G401 (cell line): ENCODE measurements around the gene MED16. TPM values are rescaled to one million over a fixed set of nuclear protein-coding genes. Genes with fewer than 3 reads are reported as not detected.
A peak's percentile ranks its signal among the peaks of the same experiment; 100 is the strongest.

Source experiments
- DNase-seq: peaks from one replicate; pipeline ENCODE4 v3.0.0-alpha.2; 2015; ENCODE audit warnings: low spot score
- in situ Hi-C: cut with HindIII; loops from 2 replicates; pipeline ENCODE4 v1.10.0; 2016; ENCODE audit warnings: low sequenced_read_pairs, mixed read lengths
- total RNA-seq: library from RNA; depleted of rRNA; stranded (reverse); fragments of >200 nt; shearing (Covaris generic); gene quantifications from 2 replicates; pipeline ENCODE4 v1.2.3, GENCODE V29; 2014

Gene MED16
- total RNA-seq, 1 experiment from 2014 or later = 58.7 TPM

DNA sequence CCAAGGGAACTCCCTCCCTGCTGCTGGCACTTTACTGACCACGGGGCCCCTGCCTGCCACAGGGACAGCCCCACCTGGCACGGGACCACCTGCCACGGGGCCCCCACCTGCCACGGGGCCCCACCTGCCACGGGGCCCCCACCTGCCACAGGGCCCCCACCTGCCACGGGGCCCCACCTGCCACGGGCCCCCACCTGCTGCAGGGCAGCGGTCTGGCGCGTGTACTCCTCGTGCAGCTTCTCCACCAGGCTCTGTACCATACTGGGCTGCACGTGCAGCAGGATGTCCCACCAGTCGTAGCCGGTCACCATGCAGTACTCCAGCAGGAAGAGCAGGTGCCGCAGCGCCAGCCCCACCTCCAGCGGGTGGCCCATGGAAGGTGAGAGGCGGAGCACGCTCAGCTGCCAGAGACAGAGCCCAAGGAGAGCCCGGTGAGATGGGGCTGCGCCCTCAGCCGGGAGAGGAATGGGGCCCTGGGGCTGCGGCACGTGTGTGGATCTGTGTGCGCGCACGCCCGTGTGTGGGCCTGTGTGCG lies 16.1 kb downstream of the MED16 start:
- in situ Hi-C loops = no loop called here
- DNase-seq = no peak

- in situ Hi-C loops = no loop called here
- DNase-seq = no peak
Observed at GRCh38 chr19:876089-876488, 16.9 kb downstream of the MED16 start.

DNA sequence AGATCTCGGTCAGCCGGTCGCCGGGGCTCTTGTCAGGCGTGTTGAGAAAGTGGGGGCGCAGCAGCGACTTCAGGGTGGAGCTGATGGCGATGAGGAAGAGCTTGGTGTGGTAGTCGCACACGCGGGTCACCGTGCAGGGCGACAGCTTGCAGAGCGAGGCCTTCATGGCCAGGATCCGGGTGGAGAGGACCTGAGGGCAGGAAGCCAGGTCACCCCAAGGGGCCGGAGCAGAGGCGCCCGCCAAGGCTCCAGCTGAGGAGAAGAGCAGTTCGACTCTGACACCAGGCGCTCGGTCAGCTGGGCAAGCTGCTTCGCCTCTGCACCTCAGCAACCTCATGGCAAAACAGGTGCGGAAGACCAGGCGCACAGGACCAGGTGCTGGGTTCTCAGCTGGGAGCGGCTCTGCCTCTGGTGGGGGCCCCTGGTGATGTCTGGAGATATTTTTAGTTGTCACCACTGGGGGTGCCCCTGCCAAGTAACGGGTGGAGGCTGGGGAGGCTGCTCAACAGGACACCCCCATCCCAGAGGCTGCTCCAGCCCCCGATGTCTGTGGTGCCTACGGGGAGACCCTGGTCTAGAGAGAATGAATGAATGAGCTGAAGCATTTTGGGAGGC lies 17.6 kb downstream of the MED16 start:
- in situ Hi-C loops = no loop called here
- DNase-seq = no peak

- in situ Hi-C loops = no loop called here
- no peak for DNase-seq
Observed at GRCh38 chr19:873561-874041, 19.4 kb downstream of the MED16 start.

DNA sequence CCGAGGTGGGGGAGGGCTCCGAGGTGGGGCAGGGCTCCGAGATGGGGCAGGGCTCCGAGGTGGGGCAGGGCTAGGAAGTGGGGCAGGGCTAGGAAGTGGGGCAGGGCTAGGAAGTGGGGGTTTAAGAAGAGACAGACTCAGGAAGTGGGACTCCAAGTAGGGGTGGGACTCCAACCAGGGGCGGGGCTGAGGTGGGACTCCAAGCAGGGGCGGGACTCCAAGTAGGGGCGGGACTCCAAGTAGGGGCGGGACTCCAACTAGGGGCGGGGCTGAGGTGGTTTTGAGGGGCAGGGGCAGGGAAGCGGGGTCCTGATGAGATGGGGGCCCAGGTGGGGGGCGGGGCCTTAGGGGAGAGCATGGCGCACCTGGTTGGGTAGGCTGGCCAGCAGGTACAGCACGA lies 19.9 kb downstream of the MED16 start:
- no peak for DNase-seq
- in situ Hi-C loops = no loop called here

DNA sequence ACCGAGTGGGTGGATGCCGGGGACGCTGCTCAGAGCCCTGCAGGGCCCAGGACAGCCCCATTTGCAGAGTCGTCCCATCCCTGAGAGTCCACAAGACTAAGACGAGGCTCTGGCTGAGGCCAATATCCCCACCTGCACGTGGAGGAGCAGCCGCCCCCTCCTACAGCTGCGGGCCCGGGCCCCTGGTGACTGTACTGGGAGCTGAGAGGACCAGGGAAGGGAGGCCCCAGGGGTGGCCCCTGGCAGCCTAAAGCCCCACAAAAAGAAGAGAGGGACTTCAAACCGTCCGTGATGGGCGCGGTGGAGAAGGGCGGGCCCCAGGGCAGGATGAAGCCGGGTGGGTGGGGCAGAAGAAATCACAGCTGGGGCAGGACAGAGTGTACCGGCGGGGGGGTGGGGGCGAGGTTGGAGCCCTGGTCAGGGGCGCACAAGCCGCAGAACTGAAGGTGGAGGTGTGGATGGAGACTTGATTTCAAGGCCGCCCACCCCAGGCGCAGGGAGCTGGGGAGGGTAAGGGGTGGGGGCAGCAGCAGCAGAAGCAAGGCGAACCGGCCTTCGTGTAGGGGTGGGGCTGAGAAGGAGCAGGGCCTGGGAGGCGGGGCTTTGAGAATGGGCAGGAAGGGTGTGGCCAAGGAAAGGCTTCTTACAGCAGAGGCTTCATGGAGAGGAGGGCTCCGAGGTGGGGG lies 20.6 kb downstream of the MED16 start:
- in situ Hi-C loops = no loop called here
- DNase-seq = no peak

GRCh38 chr19:871446-872265 lies 21.3 kb downstream of the MED16 start:
- in situ Hi-C loops = no loop called here
- peak; percentile 44 for DNase-seq

GRCh38 chr19:870963-871401 lies 22.0 kb downstream of the MED16 start:
- peak; percentile 25 for DNase-seq
- in situ Hi-C loops = no loop called here

GRCh38 chr19:870314-870713 lies 22.7 kb downstream of the MED16 start:
- DNase-seq = no peak

DNA sequence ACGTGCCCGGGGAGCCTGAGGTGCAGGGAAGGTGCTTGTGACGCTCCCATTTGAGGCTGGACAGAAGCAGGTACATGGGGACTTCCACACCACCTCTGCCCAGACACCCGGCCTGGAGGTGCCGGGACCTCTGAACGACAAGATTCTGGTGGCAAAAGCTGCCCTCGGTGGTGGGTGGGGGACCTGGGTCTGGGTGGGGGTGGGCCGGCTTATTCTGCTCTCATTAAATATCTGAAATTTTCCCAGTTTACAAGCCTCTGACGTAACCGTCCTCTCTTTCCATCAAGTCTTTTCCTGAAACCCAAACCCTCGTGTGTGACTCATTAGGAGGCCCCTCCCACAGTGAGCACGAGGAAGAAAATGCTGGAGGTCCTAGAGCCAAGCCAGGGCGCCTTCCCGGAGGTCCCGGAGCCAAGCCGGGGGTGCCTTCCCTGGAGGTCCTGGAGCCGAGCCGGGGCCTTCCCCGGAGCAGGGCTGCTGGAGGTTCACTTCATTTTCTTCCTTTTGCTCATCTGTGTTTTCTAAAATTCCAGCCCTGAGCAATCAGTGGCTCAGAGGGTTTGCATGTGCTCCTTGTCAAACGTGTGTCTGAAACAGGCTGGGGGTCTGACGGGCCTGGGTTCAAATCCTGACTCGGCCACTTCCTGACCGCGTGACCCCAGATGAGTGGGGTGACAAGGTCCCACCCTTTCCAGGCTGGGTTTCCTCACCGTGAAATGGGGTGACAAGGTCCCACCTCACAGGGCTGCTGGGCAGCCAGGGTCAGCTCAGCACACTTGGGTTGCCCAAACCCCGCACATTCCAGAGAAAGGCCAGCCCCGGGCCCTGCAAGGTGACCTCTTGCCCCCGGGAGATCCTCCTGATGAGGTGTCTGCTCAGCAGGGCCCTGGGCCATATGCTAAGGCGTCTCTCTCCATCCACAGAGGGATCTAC lies 23.5 kb downstream of the MED16 start:
- in situ Hi-C loops = no loop called here
- peak; percentile 25 for DNase-seq

More at GRCh38 chr19:870314-870713, 22.7 kb downstream of the MED16 start:
- in situ Hi-C loops = no loop called here

DNA sequence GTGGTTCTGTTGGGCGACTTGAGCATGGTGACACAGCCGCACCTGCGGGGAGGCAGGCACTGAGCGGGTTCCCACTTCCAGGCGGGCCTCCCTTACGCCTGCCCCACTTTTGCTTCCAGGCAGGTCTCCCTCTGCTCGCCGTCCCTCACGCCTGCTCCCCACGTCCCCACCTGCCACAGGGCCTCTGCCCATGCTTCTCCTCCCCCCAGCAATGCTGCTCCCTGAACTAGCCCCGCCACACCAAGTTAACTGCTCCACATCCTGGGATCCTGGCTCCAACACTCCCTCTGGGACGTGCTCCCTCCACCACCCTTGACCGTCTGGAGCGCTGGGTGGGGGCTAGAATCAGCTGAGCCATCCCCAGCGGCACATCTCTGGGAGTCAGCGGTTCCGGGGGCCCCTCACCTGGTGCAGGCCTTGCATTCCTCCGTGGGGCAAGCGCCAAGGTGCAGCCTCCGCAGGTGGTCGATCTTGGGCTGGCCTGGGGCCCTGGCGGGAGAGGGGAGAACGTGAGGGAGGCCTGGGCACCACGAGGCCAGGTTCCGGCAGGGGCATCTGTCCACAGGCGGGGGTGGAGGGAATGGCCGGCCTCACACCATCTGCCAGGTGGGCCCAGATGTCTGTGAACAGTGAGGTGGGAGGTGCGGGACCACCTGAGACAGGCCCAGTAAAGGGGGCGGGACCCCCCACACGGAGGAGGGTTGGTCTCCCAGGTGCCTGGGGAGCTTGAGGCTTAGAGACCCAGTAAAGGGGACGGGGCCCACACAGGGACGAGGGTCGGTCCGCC lies 24.3 kb downstream of the MED16 start:
- no peak for DNase-seq
- in situ Hi-C loops = no loop called here

- in situ Hi-C loops = no loop called here
- no peak for DNase-seq
Observed at GRCh38 chr19:867855-868457, 25.0 kb downstream of the MED16 start.

DNA sequence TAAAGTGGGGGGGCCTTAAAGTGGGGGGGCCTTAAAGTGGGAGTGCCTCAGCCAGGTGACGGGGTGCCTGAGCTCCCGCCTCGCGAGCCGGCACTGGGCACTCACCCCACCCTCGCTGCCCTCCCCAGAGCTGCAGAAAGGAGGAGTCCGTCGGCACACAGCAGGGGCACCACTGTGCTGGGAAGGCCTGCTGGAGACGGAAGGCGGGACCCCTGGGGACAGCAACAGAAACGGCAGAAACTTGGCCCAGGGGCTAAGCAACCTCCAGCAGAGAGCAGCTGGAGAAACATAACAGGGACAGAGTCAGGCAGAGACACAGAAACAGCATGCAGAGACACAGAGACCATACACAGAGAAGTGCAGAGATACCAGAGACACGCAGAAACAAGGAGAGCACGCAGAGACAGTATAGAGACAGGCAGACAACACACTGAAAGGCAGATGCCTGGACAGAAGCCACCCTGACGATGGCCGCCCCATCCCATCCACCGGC lies 25.6 kb downstream of the MED16 start:
- in situ Hi-C loops = no loop called here
- no peak for DNase-seq

DNA sequence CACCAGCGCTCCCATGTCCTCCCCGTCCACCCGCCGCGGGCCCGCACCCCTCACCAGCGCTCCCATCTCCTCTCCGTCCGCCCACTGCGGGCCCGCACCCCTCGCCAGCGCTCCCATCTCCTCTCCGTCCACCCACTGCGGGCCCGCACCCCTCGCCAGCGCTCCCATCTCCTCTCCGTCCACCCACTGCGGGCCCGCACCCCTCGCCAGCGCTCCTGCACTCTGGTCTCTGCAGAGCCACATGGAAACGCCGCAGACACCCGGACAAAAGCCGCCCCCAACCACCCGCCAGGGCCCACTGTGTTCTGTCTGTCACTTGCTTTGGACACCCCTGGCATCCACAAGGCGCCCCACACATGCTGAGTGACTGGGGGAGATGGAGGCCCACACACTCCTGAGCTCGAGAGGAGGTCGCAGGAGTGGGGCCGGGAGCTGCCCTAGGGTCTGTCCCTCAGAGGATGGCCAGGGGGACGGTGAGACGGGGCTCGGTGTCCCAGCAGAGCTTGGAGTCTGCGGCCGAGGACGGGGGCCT lies 26.2 kb downstream of the MED16 start:
- DNase-seq = no peak
- in situ Hi-C loops = no loop called here

- no peak for DNase-seq
- in situ Hi-C loops = no loop called here
Observed at GRCh38 chr19:863315-863620, 29.7 kb downstream of the MED16 start.

GRCh38 chr19:862581-863314 lies 30.2 kb downstream of the MED16 start:
- DNase-seq = no peak
- in situ Hi-C loops = no loop called here
